ENCODE results near the gene HTT. TPM values are rescaled to one million over a fixed set of nuclear protein-coding genes. Genes with fewer than 3 reads are reported as not detected.

HTT gene
- total and polyA plus RNA-seq, 4 donors: 5.1 to 82.7 (median 41.1) TPM

DNA sequence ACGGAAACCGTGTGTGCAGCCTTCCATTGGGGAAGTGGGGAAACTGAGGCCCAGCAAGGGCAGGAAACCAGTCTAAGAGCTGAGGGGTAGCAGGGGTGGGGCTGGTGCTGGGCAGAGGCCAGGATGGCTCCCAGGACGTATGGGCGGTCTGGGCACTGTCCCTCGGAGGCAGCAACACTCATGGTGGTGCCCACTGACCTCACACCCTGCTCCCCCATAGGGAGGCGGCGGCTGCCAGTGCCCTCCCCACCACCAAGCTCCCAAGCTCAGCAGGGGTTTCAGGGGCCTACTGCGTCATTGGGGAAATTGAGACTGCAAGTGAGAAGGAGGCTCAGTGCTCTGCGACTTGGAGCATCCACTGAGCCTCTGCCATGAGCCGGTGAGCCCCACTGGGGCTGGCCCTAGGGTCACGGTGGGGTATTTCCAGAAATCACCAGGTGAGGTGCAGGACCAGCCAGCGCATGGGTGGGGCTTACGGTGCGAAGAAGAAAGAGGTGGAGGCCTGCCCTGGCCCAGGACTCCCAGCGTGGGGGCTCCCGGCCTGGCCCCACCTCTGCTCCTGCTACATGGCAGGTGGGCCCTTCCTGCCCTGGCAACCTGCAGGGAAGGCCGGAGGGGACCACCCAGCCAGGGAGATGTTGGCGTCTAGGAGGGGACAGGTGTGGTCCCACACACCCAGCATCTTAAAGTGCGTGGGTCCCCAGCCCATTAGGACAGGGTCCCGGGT is 175.4 kb downstream of the HTT start:
- Histone ChIP-seq H3K27me3 (ENCODE audit: control insufficient read depth in 1 of 2, insufficient read depth in 2 of 2, low read length in 1 of 2) (no peaks in the 10 kb centered on the region), H3K4me3 (ENCODE audit: low read length in 2 of 2) (no peak overlapping the region), H3K27ac (ENCODE audit: low read depth in 1 of 2, low read length in 2 of 2) (no peak overlapping the region), H3K4me1 (ENCODE audit: control insufficient read depth in 1 of 2, insufficient read depth in 2 of 2, low read length in 2 of 2) (no peaks in the 10 kb centered on the region), H3K9me3 (ENCODE audit: control insufficient read depth, low read length) (no peaks in the 10 kb centered on the region), H3K36me3 (ENCODE audit: control insufficient read depth in 1 of 2, insufficient read depth in 2 of 2, low read length in 1 of 2) (no peaks in the 10 kb centered on the region)
- intact Hi-C loops (cut with DNase I): no loop called here
- ATAC-seq (ENCODE audit: low FRiP score): no peak
- DNase-seq: peak in 1 of 2 donors; percentile 35
- 87 to 95% methylated on average over 20 of the region's 20 CpGs for WGBS, 2 donors

DNA sequence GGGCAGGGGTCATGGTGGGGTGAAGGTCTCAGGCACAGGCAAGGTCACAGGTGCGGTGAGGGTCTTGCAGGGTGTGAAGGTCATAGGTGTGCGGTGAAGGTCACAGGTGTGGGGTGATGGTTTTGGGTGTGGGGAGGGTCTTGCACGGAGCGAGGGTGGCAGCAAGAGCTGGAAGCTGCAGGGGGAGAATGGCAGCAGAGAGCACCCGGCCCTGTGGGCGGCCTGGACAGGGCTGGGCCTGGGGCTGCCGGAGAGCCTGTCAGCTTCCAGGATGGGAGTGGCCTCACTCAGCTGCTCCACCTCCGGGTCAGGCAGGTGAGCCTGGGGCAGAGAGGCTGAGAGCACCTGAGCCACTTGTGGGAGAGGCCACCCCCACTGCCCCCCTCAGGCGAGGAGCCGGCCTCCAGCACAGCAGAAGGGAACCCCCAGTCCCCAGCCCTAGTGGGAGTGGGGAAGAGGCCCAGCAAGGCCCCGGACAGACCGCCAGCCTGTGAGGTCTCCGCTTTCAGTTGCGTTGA is 176.0 kb downstream of the HTT start:
- Histone ChIP-seq H3K36me3 (ENCODE audit: control insufficient read depth in 1 of 2, insufficient read depth in 2 of 2, low read length in 1 of 2) (no peaks in the 10 kb centered on the region), H3K9me3 (ENCODE audit: control insufficient read depth, low read length) (no peaks in the 10 kb centered on the region), H3K27me3 (ENCODE audit: control insufficient read depth in 1 of 2, insufficient read depth in 2 of 2, low read length in 1 of 2) (no peaks in the 10 kb centered on the region), H3K4me1 (ENCODE audit: control insufficient read depth in 1 of 2, insufficient read depth in 2 of 2, low read length in 2 of 2) (no peaks in the 10 kb centered on the region), H3K27ac (ENCODE audit: low read depth in 1 of 2, low read length in 2 of 2) (no peak overlapping the region), H3K4me3 (ENCODE audit: low read length in 2 of 2) (no peak overlapping the region)
- ATAC-seq (ENCODE audit: low FRiP score) (no peak), DNase-seq (peak; percentile 36 to 43)
- WGBS, 2 donors: 83 to 92% methylated on average over 14 of the region's 14 CpGs
- intact Hi-C loops (cut with DNase I): no loop called here

DNA sequence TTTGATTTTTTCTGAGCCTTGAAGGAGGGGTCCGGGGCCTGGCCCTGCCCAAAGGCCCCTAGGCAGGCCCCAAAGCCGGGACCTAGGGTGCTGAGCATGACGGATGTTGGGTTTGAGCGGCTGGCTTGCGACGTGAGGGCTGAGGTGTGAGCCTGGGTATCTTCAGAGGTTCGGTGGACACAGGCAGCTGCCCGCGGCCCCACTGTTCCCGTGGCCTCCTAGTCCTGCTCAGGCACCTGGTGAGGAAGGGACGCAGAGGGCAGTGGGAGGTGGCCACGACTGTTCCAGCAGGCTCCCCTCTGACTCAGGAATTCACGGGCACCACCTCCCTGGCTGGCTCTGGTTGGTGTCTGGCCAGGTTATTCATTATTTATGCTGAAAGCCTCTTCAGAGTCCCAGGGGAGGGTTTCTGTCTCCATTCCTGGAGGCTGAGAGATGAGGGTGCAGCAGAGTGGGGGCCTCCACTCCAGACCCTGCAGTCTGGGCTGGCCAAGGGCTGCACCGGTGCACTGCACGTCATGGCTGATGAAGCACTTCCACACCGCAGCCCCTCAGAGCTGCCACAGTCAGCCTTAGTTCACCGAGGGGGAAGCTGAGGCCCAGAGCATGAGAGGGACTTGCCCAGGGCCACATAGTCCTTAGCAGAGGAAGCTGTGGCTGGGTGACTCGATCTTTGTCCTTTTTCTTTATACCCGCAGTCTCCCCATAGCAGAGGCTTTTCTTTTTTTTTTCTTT is 176.6 kb downstream of the HTT start:
- ATAC-seq (ENCODE audit: low FRiP score) (no peak), DNase-seq (peak; percentile 43 to 55)
- Histone ChIP-seq H3K27me3 (ENCODE audit: control insufficient read depth in 1 of 2, insufficient read depth in 2 of 2, low read length in 1 of 2) (no peaks in the 10 kb centered on the region), H3K4me1 (ENCODE audit: control insufficient read depth in 1 of 2, insufficient read depth in 2 of 2, low read length in 2 of 2) (no peaks in the 10 kb centered on the region), H3K27ac (ENCODE audit: low read depth in 1 of 2, low read length in 2 of 2) (no peak overlapping the region), H3K36me3 (ENCODE audit: control insufficient read depth in 1 of 2, insufficient read depth in 2 of 2, low read length in 1 of 2) (no peaks in the 10 kb centered on the region), H3K4me3 (ENCODE audit: low read length in 2 of 2) (no peak overlapping the region), H3K9me3 (ENCODE audit: control insufficient read depth, low read length) (no peaks in the 10 kb centered on the region)
- WGBS, 2 donors: 89 to 91% methylated on average over 19 of the region's 19 CpGs
- intact Hi-C loops (cut with DNase I): no loop called here

DNA sequence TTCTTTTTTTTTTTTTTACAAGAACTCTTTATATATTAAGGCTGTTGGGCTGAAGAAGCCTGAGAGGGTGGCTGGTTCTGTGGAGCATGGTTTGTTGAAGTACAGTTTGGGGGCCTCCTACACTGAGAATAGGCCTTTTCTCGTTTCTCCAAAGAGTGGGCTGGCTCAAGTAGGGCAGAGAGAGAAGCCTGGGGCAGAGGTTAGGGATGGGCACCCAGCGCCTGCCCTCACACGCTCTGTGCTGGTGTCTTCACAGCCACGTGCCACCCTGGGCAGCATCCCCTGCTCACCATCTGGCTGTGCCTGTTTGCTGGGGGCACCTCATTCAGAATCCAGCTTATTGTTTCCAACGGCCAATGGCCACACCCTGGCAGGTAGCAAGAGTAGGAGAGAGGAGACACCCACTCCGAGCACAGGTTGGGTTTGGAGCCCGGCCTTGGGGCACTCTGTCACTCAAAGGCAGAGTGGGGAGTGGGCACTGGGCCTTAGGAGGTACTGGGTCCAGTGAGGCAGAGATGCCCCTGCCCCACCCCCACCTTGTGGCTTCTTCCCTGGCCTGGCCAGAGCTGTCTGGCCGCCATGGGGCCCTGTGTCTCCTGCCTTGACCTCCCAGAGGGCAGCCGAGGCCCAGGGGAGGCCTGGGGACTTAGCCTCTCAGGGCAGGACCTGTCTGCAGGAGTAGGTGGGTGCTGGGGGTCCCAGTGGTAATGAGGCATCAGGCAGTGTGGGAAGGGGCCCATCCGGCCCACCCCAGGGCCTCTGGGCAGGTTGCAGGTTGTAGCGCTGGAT is 177.4 kb downstream of the HTT start:
- Histone ChIP-seq H3K4me3 (ENCODE audit: low read length in 2 of 2) (no peak overlapping the region), H3K9me3 (ENCODE audit: control insufficient read depth, low read length) (no peaks in the 10 kb centered on the region), H3K36me3 (ENCODE audit: control insufficient read depth in 1 of 2, insufficient read depth in 2 of 2, low read length in 1 of 2) (no peaks in the 10 kb centered on the region), H3K27me3 (ENCODE audit: control insufficient read depth in 1 of 2, insufficient read depth in 2 of 2, low read length in 1 of 2) (no peaks in the 10 kb centered on the region), H3K27ac (ENCODE audit: low read depth in 1 of 2, low read length in 2 of 2) (no peak overlapping the region), H3K4me1 (ENCODE audit: control insufficient read depth in 1 of 2, insufficient read depth in 2 of 2, low read length in 2 of 2) (no peaks in the 10 kb centered on the region)
- intact Hi-C loops (cut with DNase I): no loop called here
- WGBS, 2 donors: 96 to 97% methylated on average over 11 of the region's 11 CpGs
- DNase-seq (peak; percentile 30 to 44), ATAC-seq (ENCODE audit: low FRiP score) (no peak)

DNA sequence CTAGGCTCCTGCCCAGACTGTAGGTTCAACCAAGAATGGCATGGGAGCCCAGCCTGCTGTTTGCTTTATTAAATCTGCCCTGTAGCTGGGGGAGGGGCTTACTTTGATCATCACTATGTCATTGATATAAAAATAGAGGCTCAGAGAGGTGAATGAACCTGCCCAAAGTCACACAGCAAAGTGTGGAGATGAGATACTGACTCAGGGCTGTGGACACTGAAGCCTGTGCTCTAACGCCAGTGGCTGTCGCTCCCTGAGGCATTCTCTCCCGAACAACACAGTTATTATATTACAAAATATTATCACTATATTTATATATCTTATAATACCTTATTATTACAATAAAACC is 178.0 kb downstream of the HTT start:
- DNase-seq (no peak), ATAC-seq (ENCODE audit: low FRiP score) (no peak)
- H3K36me3 ChIP-seq (ENCODE audit: control insufficient read depth in 1 of 2, insufficient read depth in 2 of 2, low read length in 1 of 2): no peaks in the 10 kb centered on the region
- no peak overlapping the region for H3K27ac ChIP-seq (ENCODE audit: low read depth in 1 of 2, low read length in 2 of 2)
- H3K4me1 ChIP-seq (ENCODE audit: control insufficient read depth in 1 of 2, insufficient read depth in 2 of 2, low read length in 2 of 2): no peaks in the 10 kb centered on the region
- H3K9me3 ChIP-seq (ENCODE audit: control insufficient read depth, low read length): no peaks in the 10 kb centered on the region
- WGBS, 2 donors: 96 to 97% methylated on average over 3 of the region's 3 CpGs
- no peaks in the 10 kb centered on the region for H3K27me3 ChIP-seq (ENCODE audit: control insufficient read depth in 1 of 2, insufficient read depth in 2 of 2, low read length in 1 of 2)
- intact Hi-C loops (cut with DNase I): no loop called here
- no peak overlapping the region for H3K4me3 ChIP-seq (ENCODE audit: low read length in 2 of 2)

DNA sequence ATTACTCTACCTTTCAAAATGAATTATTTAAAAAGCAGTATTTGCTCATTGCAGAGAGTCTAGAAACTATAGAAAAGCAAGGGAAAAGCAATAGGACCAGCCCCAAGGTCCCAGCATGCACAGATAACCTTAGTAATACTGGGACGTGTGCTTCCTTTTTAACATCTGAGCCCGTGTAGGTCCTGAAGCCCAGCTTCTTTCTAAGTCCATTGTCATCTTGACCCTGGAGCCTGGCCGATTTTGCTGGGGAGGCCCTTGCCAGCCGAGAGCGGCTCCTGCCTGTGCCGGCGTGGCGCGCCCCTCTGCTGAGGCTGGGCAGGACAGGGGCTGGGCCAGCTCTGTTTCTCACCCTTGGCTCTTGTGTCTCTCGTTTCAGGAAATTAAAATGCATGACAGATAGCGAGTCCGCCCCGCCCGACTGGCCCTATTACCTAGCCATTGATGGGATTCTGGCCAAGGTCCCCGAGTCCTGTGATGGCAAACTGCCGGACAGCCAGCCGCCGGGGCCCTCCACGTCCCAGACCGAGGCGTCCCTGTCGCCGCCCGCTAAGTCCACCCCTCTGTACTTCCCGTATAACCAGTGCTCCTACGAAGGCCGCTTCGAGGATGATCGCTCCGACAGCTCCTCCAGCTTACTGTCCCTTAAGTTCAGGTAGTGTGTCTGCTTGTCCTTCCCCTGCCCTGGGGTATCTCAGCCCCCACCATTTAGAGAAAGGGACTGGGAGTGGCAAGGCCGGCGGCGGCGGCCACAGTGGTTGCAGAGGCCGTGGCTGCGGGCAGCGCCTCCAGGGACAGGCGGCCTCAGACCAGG is 178.6 kb downstream of the HTT start:
- Histone ChIP-seq H3K9me3 (ENCODE audit: control insufficient read depth, low read length) (no peaks in the 10 kb centered on the region), H3K27ac (ENCODE audit: low read depth in 1 of 2, low read length in 2 of 2) (no peak overlapping the region), H3K4me1 (ENCODE audit: control insufficient read depth in 1 of 2, insufficient read depth in 2 of 2, low read length in 2 of 2) (no peaks in the 10 kb centered on the region), H3K36me3 (ENCODE audit: control insufficient read depth in 1 of 2, insufficient read depth in 2 of 2, low read length in 1 of 2) (no peaks in the 10 kb centered on the region), H3K27me3 (ENCODE audit: control insufficient read depth in 1 of 2, insufficient read depth in 2 of 2, low read length in 1 of 2) (no peaks in the 10 kb centered on the region), H3K4me3 (ENCODE audit: low read length in 2 of 2) (no peak overlapping the region)
- ATAC-seq (ENCODE audit: low FRiP score) (no peak), DNase-seq (peak; percentile 34 to 75)
- intact Hi-C loops (cut with DNase I): no loop called here
- 93 to 94% methylated on average over 38 of the region's 38 CpGs for WGBS, 2 donors

DNA sequence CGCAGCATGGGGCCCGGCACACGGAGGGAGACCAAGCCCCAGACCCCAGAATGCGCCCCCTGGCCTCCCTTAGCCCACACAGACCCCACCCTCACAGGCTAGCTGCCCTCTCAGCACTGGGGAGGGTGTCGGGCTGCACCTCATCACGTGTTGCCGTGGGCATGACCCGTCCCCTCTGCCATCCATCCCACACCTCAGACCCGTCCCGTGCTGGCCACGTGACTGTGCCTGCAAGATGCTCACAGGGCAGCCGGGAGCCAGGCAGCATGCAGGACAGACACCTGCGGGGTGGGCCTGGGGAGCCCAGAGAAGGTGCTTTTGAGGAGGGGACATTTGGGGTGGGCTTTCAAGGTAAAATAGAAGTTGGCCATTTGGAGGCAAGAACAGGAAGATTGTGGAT is 179.3 kb downstream of the HTT start:
- 89 to 90% methylated on average over 12 to 13 of the region's 13 CpGs for WGBS, 2 donors
- H3K36me3 ChIP-seq (ENCODE audit: control insufficient read depth in 1 of 2, insufficient read depth in 2 of 2, low read length in 1 of 2): no peaks in the 10 kb centered on the region
- no peaks in the 10 kb centered on the region for H3K27me3 ChIP-seq (ENCODE audit: control insufficient read depth in 1 of 2, insufficient read depth in 2 of 2, low read length in 1 of 2)
- DNase-seq (peak; percentile 24 to 48), ATAC-seq (ENCODE audit: low FRiP score) (no peak)
- no peak overlapping the region for H3K4me3 ChIP-seq (ENCODE audit: low read length in 2 of 2)
- H3K27ac ChIP-seq (ENCODE audit: low read depth in 1 of 2, low read length in 2 of 2): no peak overlapping the region
- no peaks in the 10 kb centered on the region for H3K4me1 ChIP-seq (ENCODE audit: control insufficient read depth in 1 of 2, insufficient read depth in 2 of 2, low read length in 2 of 2)
- no peaks in the 10 kb centered on the region for H3K9me3 ChIP-seq (ENCODE audit: control insufficient read depth, low read length)
- intact Hi-C loops (cut with DNase I): no loop called here

Measured in aorta (tissue), 5 donors.